Measurements from ENCODE around the gene IQGAP2.

The IQGAP2 gene

GRCh38 chr5:76542887-76543690, 140.0 kb downstream of the IQGAP2 start:
- 67% methylated on average over 13 of the region's 13 CpGs for WGBS
- no peaks in the 10 kb centered on the region for H3K9me3 ChIP-seq (ENCODE audit: control insufficient read depth, low read length)
- no peak overlapping the region for H4K8ac ChIP-seq (ENCODE audit: low read length)
- H3K18ac ChIP-seq (ENCODE audit: low read depth in 1 of 2, low read length in 2 of 2): no peak overlapping the region
- no peak overlapping the region for H2BK12ac ChIP-seq (ENCODE audit: low read length in 2 of 2)
- H4K91ac ChIP-seq (ENCODE audit: low read length): no peak overlapping the region
- H3K36me3 ChIP-seq (ENCODE audit: control insufficient read depth in 1 of 2, insufficient read depth in 2 of 2, low read depth in 1 of 2, low read length in 2 of 2): no peaks in the 10 kb centered on the region
- H2BK15ac ChIP-seq (ENCODE audit: low read depth, poor library complexity, severe bottlenecking): no peak overlapping the region
- H2AFZ ChIP-seq (ENCODE audit: low read depth, low read length): no peak overlapping the region
- no peak overlapping the region for H3K23ac ChIP-seq (ENCODE audit: low read length in 2 of 2)
- H3K27ac ChIP-seq (ENCODE audit: low read length, poor library complexity, severe bottlenecking): no peak overlapping the region
- H3K14ac ChIP-seq (ENCODE audit: low read length in 2 of 2): no peak overlapping the region
- peak; percentile 28 for DNase-seq
- no peak overlapping the region for H3K4ac ChIP-seq (ENCODE audit: low read depth in 1 of 2, low read length in 2 of 2)
- H3K79me1 ChIP-seq (replicated peaks; ENCODE audit: low read length, poor library complexity, severe bottlenecking): no peaks in the 10 kb centered on the region
- peaks cover 3 to 10% of the 10 kb centered on the region in 2 experiments for H3K27me3 ChIP-seq (ENCODE audit: control insufficient read depth in 1 of 2, insufficient read depth in 1 of 2, low read length in 2 of 2)
- peaks cover 2% of the 10 kb centered on the region for H3K4me1 ChIP-seq (ENCODE audit: control insufficient read depth, insufficient read depth, low read depth, low read length)
- no peak overlapping the region for H2AK5ac ChIP-seq (ENCODE audit: low read length, severe bottlenecking)
- no peak overlapping the region for H2BK5ac ChIP-seq (ENCODE audit: low read depth, low read length, poor library complexity, severe bottlenecking)
- H3K4me3 ChIP-seq (ENCODE audit: insufficient read depth in 1 of 2, low read depth in 1 of 2, low read length in 2 of 2): no peak overlapping the region
- H3K4me2 ChIP-seq (ENCODE audit: low read length, poor library complexity, severe bottlenecking): no peak overlapping the region
- H3K9ac ChIP-seq (ENCODE audit: low read length): no peak overlapping the region
- H2BK120ac ChIP-seq (ENCODE audit: low read depth, low read length): no peak overlapping the region

- Histone ChIP-seq H2AK5ac (ENCODE audit: low read length, severe bottlenecking) (no peak overlapping the region), H4K91ac (ENCODE audit: low read length) (no peak overlapping the region), H3K79me1 (replicated peaks; ENCODE audit: low read length, poor library complexity, severe bottlenecking) (no peaks in the 10 kb centered on the region), H3K4ac (ENCODE audit: low read depth in 1 of 2, low read length in 2 of 2) (no peak overlapping the region), H3K36me3 (ENCODE audit: control insufficient read depth in 1 of 2, insufficient read depth in 2 of 2, low read depth in 1 of 2, low read length in 2 of 2) (no peaks in the 10 kb centered on the region), H2AFZ (ENCODE audit: low read depth, low read length) (no peak overlapping the region), H3K4me3 (ENCODE audit: insufficient read depth in 1 of 2, low read depth in 1 of 2, low read length in 2 of 2) (no peak overlapping the region), H3K9ac (ENCODE audit: low read length) (no peak overlapping the region), H2BK120ac (ENCODE audit: low read depth, low read length) (no peak overlapping the region), H3K9me3 (ENCODE audit: control insufficient read depth, low read length) (no peaks in the 10 kb centered on the region), H4K8ac (ENCODE audit: low read length) (no peak overlapping the region), H3K4me2 (ENCODE audit: low read length, poor library complexity, severe bottlenecking) (no peak overlapping the region), H3K14ac (ENCODE audit: low read length in 2 of 2) (no peak overlapping the region), H3K27ac (ENCODE audit: low read length, poor library complexity, severe bottlenecking) (no peak overlapping the region), H3K27me3 (ENCODE audit: control insufficient read depth in 1 of 2, insufficient read depth in 1 of 2, low read length in 2 of 2) (peaks cover 3 to 18% of the 10 kb centered on the region in 2 experiments), H2BK15ac (ENCODE audit: low read depth, poor library complexity, severe bottlenecking) (no peak overlapping the region), H3K18ac (ENCODE audit: low read depth in 1 of 2, low read length in 2 of 2) (no peak overlapping the region), H3K4me1 (ENCODE audit: control insufficient read depth, insufficient read depth, low read depth, low read length) (peaks cover 2% of the 10 kb centered on the region), H2BK5ac (ENCODE audit: low read depth, low read length, poor library complexity, severe bottlenecking) (no peak overlapping the region), H3K23ac (ENCODE audit: low read length in 2 of 2) (no peak overlapping the region), H2BK12ac (ENCODE audit: low read length in 2 of 2) (no peak overlapping the region)
- WGBS: 68% methylated on average over 1 of the region's 4 CpGs
- DNase-seq: peak; percentile 34
Measured at GRCh38 chr5:76544268-76544926, 141.3 kb downstream of the IQGAP2 start.

- Histone ChIP-seq H3K9me3 (ENCODE audit: control insufficient read depth, low read length) (no peaks in the 10 kb centered on the region), H3K4me3 (ENCODE audit: insufficient read depth in 1 of 2, low read depth in 1 of 2, low read length in 2 of 2) (no peak overlapping the region), H3K27me3 (ENCODE audit: control insufficient read depth in 1 of 2, insufficient read depth in 1 of 2, low read length in 2 of 2) (peaks cover 3 to 18% of the 10 kb centered on the region in 2 experiments), H3K9ac (ENCODE audit: low read length) (no peak overlapping the region), H3K18ac (ENCODE audit: low read depth in 1 of 2, low read length in 2 of 2) (no peak overlapping the region), H3K23ac (ENCODE audit: low read length in 2 of 2) (no peak overlapping the region), H3K4me2 (ENCODE audit: low read length, poor library complexity, severe bottlenecking) (no peak overlapping the region), H2BK120ac (ENCODE audit: low read depth, low read length) (no peak overlapping the region), H3K14ac (ENCODE audit: low read length in 2 of 2) (no peak overlapping the region), H3K36me3 (ENCODE audit: control insufficient read depth in 1 of 2, insufficient read depth in 2 of 2, low read depth in 1 of 2, low read length in 2 of 2) (no peaks in the 10 kb centered on the region), H2AK5ac (ENCODE audit: low read length, severe bottlenecking) (no peak overlapping the region), H2BK15ac (ENCODE audit: low read depth, poor library complexity, severe bottlenecking) (no peak overlapping the region), H3K4ac (ENCODE audit: low read depth in 1 of 2, low read length in 2 of 2) (no peak overlapping the region), H3K79me1 (replicated peaks; ENCODE audit: low read length, poor library complexity, severe bottlenecking) (no peaks in the 10 kb centered on the region), H2BK5ac (ENCODE audit: low read depth, low read length, poor library complexity, severe bottlenecking) (no peak overlapping the region), H3K27ac (ENCODE audit: low read length, poor library complexity, severe bottlenecking) (no peak overlapping the region), H4K8ac (ENCODE audit: low read length) (no peak overlapping the region), H2AFZ (ENCODE audit: low read depth, low read length) (no peak overlapping the region), H4K91ac (ENCODE audit: low read length) (no peak overlapping the region), H2BK12ac (ENCODE audit: low read length in 2 of 2) (no peak overlapping the region), H3K4me1 (ENCODE audit: control insufficient read depth, insufficient read depth, low read depth, low read length) (peaks cover 2% of the 10 kb centered on the region)
- WGBS: 90% methylated on average over 4 of the region's 4 CpGs
- DNase-seq: no peak
Measured at GRCh38 chr5:76545184-76545583, 142.1 kb downstream of the IQGAP2 start.

- Histone ChIP-seq H3K27me3 (ENCODE audit: control insufficient read depth in 1 of 2, insufficient read depth in 1 of 2, low read length in 2 of 2) (peaks cover 3 to 14% of the 10 kb centered on the region in 2 experiments), H3K4me3 (ENCODE audit: insufficient read depth in 1 of 2, low read depth in 1 of 2, low read length in 2 of 2) (no peak overlapping the region), H4K8ac (ENCODE audit: low read length) (no peak overlapping the region), H2BK120ac (ENCODE audit: low read depth, low read length) (no peak overlapping the region), H3K4me1 (ENCODE audit: control insufficient read depth, insufficient read depth, low read depth, low read length) (peaks cover 2% of the 10 kb centered on the region), H3K18ac (ENCODE audit: low read depth in 1 of 2, low read length in 2 of 2) (no peak overlapping the region), H3K23ac (ENCODE audit: low read length in 2 of 2) (no peak overlapping the region), H4K91ac (ENCODE audit: low read length) (no peak overlapping the region), H3K4me2 (ENCODE audit: low read length, poor library complexity, severe bottlenecking) (no peak overlapping the region), H2AFZ (ENCODE audit: low read depth, low read length) (no peak overlapping the region), H2BK15ac (ENCODE audit: low read depth, poor library complexity, severe bottlenecking) (no peak overlapping the region), H2AK5ac (ENCODE audit: low read length, severe bottlenecking) (no peak overlapping the region), H3K27ac (ENCODE audit: low read length, poor library complexity, severe bottlenecking) (no peak overlapping the region), H3K14ac (ENCODE audit: low read length in 2 of 2) (no peak overlapping the region), H3K9me3 (ENCODE audit: control insufficient read depth, low read length) (no peaks in the 10 kb centered on the region), H3K79me1 (replicated peaks; ENCODE audit: low read length, poor library complexity, severe bottlenecking) (no peaks in the 10 kb centered on the region), H2BK5ac (ENCODE audit: low read depth, low read length, poor library complexity, severe bottlenecking) (no peak overlapping the region), H3K36me3 (ENCODE audit: control insufficient read depth in 1 of 2, insufficient read depth in 2 of 2, low read depth in 1 of 2, low read length in 2 of 2) (no peaks in the 10 kb centered on the region), H3K9ac (ENCODE audit: low read length) (no peak overlapping the region), H2BK12ac (ENCODE audit: low read length in 2 of 2) (no peak overlapping the region), H3K4ac (ENCODE audit: low read depth in 1 of 2, low read length in 2 of 2) (no peak overlapping the region)
- 84% methylated on average over 7 of the region's 8 CpGs for WGBS
- no peak for DNase-seq
Measured at GRCh38 chr5:76546497-76547102, 143.5 kb downstream of the IQGAP2 start.
